HUES6 (cell line): ENCODE results near the gene DSC3.

Source experiments
- H3K27ac ChIP-seq: 2 replicates; pipeline ENCODE4 v1.7.0; 2013; ENCODE audit warnings: low read depth, mild to moderate bottlenecking, low read length, inconsistent platforms
- H3K27me3 ChIP-seq: 2 replicates; pipeline ENCODE4 v1.6.1; 2013; ENCODE audit warnings: low read length; ENCODE audit not compliant: control insufficient read depth, insufficient read depth
- H3K36me3 ChIP-seq: 2 replicates; pipeline ENCODE4 v1.6.1; 2013; ENCODE audit warnings: low read length; ENCODE audit not compliant: control insufficient read depth, insufficient read depth
- H3K4me1 ChIP-seq: 2 replicates; pipeline ENCODE4 v1.6.1; 2013; ENCODE audit warnings: low read length; ENCODE audit not compliant: control insufficient read depth, insufficient read depth
- H3K4me3 ChIP-seq: 2 replicates; pipeline ENCODE4 v1.5.1; 2013; ENCODE audit warnings: low read depth, low read length
- H3K9ac ChIP-seq: one replicate; pipeline ENCODE4 v1.6.1; 2013; ENCODE audit warnings: mild to moderate bottlenecking, low read length
- H3K9me3 ChIP-seq: 2 replicates; pipeline ENCODE4 v1.6.1; 2013; ENCODE audit warnings: low read depth, low read length; ENCODE audit not compliant: control insufficient read depth, insufficient read depth

Gene DSC3

DNA sequence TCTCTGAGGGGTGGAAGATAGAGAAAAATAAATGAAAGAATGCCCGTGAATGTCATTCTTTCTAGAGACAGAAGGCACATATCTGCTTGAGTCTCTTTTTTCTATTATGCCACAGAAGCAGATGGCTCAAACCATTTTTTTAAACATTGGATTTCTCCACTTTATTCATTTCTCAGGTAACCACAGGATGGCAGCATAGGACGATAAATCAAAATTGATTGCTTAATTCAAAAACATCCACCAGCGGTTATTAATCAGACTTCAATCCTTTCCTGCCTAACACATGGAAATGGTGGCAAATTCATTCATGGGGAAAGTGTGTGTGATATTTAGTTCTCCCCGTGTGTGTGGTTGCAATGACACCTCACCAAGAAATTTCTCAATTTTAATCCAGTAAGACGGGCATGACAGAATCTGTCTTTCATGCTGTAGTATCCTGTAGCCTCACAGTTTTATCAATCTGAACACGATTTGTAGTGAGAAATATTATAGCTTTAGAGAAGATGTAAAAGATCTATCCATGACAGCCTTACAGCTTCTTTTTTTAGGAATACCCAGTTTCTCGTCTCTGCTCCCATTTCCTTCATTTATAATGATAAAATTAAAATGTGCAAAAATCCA, 72.2 kb downstream of the DSC3 start:
- H3K27ac ChIP-seq, result no peak overlapping the region
- no peak overlapping the region for H3K4me3 ChIP-seq
- H3K4me1 ChIP-seq, result no peaks in the 10 kb centered on the region
- no peak overlapping the region for H3K9ac ChIP-seq
- H3K27me3 ChIP-seq, result no peaks in the 10 kb centered on the region
- no peaks in the 10 kb centered on the region for H3K9me3 ChIP-seq
- no peaks in the 10 kb centered on the region for H3K36me3 ChIP-seq

DNA sequence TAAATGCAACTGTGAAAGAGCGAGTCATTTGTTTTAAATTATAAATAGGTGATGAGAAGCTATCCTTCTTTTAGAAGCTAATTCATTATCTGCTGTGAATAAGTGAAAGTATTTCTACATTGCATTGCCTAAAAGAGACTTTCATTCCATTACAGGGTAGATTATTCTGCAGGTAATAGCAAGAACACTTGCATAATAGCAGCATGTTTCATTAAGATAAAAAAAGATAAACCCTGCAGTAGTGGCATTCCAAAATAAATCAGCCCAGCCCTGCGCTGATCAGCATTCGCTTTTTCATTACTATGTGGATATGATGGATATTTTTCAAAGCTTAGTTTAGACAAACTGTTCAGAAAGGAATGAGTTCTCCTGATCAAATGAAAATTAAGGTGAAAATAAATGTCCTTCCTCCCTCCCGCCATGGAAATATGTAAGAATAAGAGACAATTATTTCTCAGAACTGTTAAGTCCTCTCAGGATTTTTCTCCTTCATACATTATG, 72.8 kb downstream of the DSC3 start:
- no peaks in the 10 kb centered on the region for H3K9me3 ChIP-seq
- no peak overlapping the region for H3K4me3 ChIP-seq
- no peaks in the 10 kb centered on the region for H3K4me1 ChIP-seq
- H3K27me3 ChIP-seq, result no peaks in the 10 kb centered on the region
- no peak overlapping the region for H3K27ac ChIP-seq
- no peaks in the 10 kb centered on the region for H3K36me3 ChIP-seq
- H3K9ac ChIP-seq, result no peak overlapping the region

DNA sequence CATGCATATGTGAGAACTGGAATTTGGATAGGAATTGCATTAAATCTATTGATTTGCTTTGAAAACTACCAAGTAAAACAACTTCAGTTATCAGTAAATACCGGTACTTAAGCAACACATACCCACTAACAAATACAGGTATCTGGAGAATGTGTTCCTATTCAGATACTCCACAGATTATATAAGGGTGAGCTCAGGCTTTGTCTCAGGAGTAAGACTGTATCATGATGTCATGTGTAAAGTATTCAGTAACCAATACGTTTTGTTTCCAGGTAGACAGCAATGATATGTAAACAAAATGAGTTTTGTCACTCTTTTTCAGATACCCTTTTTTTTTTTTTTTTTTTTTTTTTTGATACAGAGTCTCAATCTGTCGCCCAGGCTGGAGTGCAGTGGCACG, 74.8 kb downstream of the DSC3 start:
- Histone ChIP-seq H3K9ac (no peak overlapping the region), H3K4me3 (no peak overlapping the region), H3K27me3 (no peaks in the 10 kb centered on the region), H3K9me3 (no peaks in the 10 kb centered on the region), H3K4me1 (no peaks in the 10 kb centered on the region), H3K36me3 (no peaks in the 10 kb centered on the region), H3K27ac (no peak overlapping the region)

DNA sequence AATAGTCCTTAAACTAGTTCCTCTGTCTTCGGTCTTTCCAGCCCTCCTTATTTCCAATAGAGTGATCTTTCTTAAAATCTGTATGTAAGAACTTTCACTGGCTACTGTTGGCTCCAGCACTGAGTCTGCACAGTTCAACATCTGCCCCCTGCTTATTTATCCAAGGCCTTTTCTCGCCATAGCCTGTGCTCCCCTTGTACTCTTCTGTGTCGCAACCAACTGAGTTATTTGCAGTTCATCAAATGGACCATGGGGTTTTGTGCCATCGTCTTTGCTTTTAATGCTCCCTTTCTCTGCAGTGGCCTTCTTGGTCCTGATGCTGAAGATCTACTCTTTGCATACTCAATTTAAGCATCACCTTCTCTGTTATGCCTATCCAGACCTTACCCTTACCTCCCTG, 77.3 kb downstream of the DSC3 start:
- Histone ChIP-seq H3K36me3 (no peaks in the 10 kb centered on the region), H3K27me3 (no peaks in the 10 kb centered on the region), H3K9ac (no peak overlapping the region), H3K27ac (no peak overlapping the region), H3K4me1 (no peaks in the 10 kb centered on the region), H3K4me3 (no peak overlapping the region), H3K9me3 (no peaks in the 10 kb centered on the region)

DNA sequence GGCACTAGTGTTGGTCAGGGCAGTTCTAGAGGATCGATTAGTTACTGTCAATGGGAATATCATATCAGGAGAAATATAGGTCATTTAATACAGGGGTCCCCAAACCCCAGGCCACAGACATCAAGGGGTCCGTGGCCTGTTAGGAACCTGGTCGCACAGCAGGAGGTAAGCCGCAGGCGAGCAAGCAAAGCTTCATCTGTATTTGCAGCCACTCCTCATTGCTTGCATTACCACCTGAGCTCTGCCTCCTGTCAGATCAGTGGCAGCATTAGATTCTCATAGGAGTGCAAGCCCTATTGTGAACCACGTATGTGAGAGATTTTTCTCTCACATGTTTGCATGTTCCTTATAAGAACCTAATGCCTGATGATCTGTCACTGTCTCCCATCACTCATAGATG, 81.9 kb downstream of the DSC3 start:
- H3K9ac ChIP-seq, result no peak overlapping the region
- H3K27me3 ChIP-seq, result no peaks in the 10 kb centered on the region
- no peak overlapping the region for H3K27ac ChIP-seq
- H3K4me3 ChIP-seq, result no peak overlapping the region
- H3K9me3 ChIP-seq, result no peaks in the 10 kb centered on the region
- H3K36me3 ChIP-seq, result no peaks in the 10 kb centered on the region
- H3K4me1 ChIP-seq, result no peaks in the 10 kb centered on the region

DNA sequence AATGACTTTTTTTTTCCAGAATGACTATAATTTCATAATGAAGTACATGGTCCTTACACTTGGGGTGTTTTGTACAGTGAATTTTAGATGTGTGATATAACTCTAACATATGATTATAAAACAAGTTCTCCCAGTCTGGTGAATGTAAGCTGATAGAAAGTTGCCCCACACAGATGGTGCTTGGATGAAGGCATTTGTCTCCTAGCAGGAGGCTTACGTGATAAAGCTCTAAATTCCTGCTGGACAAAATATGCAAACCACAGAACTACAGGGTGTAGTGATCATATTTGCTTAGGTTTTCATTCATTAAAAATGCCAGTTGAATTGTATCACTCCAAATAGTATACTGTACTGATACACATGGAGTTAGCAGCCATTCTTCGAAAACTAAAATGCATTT, 85.5 kb downstream of the DSC3 start:
- Histone ChIP-seq H3K4me3 (no peak overlapping the region), H3K4me1 (no peaks in the 10 kb centered on the region), H3K27ac (no peak overlapping the region), H3K9me3 (no peaks in the 10 kb centered on the region), H3K9ac (no peak overlapping the region), H3K27me3 (no peaks in the 10 kb centered on the region), H3K36me3 (no peaks in the 10 kb centered on the region)

DNA sequence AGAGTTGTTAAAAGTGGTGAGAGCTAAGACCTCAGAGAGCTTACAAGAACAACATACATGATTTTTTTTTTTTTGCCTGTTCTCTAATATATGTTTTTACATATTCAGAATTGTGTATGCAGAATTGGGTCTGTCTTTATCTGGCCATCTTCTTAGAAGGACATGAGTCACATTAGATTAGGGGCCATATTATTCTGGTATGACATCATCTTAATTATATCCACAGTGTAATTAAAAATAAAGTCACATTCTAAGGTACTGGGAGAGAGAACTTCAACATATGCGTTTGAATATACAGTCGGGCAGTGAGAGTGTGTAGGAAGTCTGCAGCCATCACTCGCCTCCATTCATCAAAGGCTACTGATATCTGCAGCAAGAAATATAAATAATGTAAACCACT, 88.3 kb downstream of the DSC3 start:
- no peaks in the 10 kb centered on the region for H3K27me3 ChIP-seq
- H3K4me3 ChIP-seq, result no peak overlapping the region
- no peaks in the 10 kb centered on the region for H3K36me3 ChIP-seq
- no peaks in the 10 kb centered on the region for H3K9me3 ChIP-seq
- H3K4me1 ChIP-seq, result no peaks in the 10 kb centered on the region
- no peak overlapping the region for H3K9ac ChIP-seq
- no peak overlapping the region for H3K27ac ChIP-seq

DNA sequence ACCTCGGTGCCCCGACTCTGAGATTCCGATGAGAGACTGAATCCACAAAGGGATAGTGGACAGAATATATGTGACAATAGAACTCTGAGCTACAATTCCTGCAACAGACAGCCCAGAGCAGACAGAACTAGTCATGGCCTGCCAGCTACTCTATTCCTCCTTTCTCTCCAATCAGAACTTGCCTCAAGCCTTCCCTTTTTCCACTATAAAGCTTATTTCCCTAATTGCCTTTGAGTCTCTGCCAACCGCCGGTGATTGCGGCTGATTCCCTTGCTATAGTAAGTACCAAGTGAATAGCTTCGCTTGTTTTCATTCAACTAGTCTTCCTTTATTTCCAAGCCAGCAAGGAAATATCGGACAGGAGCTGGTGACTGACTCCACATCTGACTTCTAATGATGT, 96.8 kb downstream of the DSC3 start:
- Histone ChIP-seq H3K4me1 (no peaks in the 10 kb centered on the region), H3K4me3 (no peak overlapping the region), H3K36me3 (no peaks in the 10 kb centered on the region), H3K9ac (no peak overlapping the region), H3K27me3 (no peaks in the 10 kb centered on the region), H3K9me3 (peaks cover 13% of the 10 kb centered on the region; the same call in 1 of the 2 replicates), H3K27ac (no peak overlapping the region)

DNA sequence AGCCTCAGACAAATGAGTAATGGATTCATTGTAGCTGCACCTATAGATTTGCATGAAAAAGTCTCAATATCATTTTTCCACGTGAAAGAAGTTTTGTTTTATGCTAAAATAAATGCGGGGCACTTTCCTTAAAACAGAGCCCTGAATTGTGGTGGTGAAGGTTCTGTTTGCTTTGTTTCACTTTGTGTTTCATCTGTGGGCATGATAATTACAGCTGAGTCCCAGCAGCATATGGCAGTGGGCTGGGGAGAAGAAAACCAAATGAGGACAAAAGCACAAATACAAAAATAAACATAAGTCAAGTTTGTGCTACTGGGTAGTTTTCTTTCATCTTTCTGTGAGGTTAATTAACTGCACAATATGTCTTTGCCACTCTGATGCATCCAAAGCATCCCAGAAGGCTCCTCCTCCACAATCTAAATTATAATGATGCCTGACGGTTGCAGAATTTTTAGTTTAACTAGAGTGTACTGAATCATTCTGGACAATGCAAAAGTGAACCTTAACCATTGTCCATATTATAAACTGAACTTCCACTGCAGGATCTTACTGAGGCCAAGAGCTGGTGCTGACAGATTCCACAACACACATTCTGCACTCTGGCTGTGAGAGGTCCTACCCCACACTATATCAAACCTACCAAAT, 97.6 kb downstream of the DSC3 start:
- H3K4me3 ChIP-seq, result no peak overlapping the region
- no peak overlapping the region for H3K9ac ChIP-seq
- H3K9me3 ChIP-seq, result peaks cover 13% of the 10 kb centered on the region; the same call in 1 of the 2 replicates
- H3K36me3 ChIP-seq, result no peaks in the 10 kb centered on the region
- no peaks in the 10 kb centered on the region for H3K4me1 ChIP-seq
- no peak overlapping the region for H3K27ac ChIP-seq
- no peaks in the 10 kb centered on the region for H3K27me3 ChIP-seq

DNA sequence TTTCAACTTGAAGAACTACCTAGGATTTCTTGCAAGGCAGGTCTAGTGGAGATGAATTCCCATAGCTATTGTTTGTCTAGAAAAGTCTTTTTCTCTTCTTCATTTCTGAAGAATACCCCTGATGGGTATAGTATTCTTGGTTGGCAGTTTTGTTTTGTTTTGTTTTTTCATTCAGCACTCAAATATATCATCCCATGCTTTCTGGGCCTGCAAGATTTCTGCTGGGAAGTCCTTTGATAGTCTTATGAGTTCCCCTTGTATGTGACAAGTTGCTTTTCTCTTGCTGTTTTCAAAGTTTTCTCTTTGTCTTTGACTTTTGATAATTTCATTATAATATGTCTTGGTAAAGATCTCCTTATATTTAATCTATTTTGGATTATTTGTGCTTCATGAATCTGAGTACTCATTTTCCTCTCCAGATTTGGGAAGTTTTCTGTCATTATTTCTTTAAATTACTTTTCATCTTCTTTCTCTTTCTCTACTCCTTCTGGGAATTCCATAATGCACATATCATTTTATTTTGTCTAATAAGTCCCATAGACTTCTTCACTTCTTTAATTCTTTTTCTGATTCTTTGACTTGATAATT, 101.5 kb downstream of the DSC3 start:
- no peak overlapping the region for H3K4me3 ChIP-seq

More for the DNA sequence above, 101.5 kb downstream of the DSC3 start:
- Histone ChIP-seq H3K4me1 (no peaks in the 10 kb centered on the region), H3K27ac (no peak overlapping the region), H3K27me3 (no peaks in the 10 kb centered on the region), H3K36me3 (no peaks in the 10 kb centered on the region), H3K9me3 (peaks cover 13% of the 10 kb centered on the region; the same call in 1 of the 2 replicates), H3K9ac (no peak overlapping the region)
